T-helper 1 cell (primary cell): ENCODE measurements around the gene ANKRD37.

ENCODE experiments used
- DNase-seq, 5 donors: peaks; one replicate each; pipeline ENCODE4 v3.0.0-alpha.2; 2012 to 2020

Gene ANKRD37

DNA sequence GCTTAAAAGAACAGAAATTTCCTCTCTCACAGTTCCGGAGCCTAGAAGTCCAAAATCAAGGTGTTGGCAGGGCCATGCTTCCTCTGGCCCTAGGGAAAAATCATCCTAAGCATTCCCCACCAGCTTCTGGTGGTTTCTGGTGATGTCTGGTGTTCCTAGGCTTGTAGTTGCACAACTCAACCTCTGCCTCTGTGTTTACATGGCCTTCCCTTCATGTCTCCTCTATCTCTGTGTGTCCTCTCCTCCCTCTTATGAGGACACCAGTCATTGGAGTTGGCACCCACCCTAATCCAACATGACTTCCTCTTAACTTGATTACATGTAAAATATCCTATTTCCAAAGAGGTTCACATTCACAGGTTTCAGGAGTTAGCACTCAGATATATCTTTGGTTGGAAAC is 16.3 kb upstream of the ANKRD37 start:
- DNase-seq = no peak

DNA sequence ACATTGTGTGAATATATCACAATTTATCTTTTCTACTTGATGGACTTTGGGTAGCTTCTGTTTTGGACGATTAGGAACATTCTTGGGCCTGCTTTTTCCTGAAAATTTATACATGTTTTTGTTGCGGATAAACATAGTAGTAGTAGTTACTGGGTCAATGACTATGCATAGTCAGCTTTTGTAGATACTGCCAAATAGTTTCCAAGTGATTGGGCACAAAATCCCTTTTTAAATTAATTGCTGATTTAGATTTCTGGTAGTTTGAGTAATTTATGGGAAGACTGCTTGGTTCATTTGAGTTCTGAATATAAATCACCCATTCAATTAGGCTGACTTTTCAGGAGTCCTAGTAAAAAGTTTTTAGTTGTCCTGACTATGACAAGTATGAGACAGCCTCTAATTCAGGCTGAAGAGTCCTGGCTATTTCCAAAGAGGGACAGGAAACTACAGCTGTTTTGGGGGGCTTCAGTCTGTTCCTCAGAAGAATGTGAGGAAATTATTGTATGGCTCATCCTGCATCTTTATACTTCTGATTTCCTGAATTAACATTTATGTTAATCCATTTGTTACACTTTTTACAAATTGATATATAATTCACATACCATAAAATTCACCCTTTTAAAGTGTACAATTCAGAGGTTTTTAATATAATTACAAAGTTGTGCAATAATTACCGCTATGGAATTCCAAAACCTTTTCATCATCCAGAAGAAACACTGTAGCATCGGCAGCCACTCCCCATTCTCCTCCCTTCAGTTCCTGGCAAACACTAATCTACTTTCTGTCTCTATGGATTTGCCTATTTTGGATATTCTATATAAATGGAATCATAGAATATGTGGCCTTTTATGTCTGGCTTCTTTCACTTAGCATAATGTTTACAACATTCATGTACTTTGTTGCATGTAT is 15.1 kb upstream of the ANKRD37 start:
- no peak for DNase-seq

DNA sequence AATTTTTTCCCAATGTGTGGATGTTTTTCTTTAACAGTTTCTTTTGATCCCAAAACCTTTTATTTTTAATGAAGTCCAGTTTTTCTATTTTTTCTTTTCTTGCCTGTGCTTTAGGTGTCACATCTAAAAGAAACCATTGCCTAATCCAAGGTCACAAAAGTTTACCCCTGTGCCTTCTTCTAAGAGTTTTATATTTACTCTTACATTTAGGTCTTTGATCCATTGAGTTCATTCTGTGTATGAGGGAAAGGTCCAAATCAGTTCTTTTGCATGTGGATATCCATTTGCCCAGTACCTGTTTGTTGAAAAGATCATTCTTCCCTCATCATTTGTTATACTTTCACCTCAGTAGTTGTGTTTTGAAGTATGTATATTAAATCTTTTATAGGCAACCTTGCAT is 13.9 kb upstream of the ANKRD37 start:
- no peak for DNase-seq

- DNase-seq = no peak
Observed at GRCh38 chr4:185383451-185383850, 13.2 kb upstream of the ANKRD37 start.

DNA sequence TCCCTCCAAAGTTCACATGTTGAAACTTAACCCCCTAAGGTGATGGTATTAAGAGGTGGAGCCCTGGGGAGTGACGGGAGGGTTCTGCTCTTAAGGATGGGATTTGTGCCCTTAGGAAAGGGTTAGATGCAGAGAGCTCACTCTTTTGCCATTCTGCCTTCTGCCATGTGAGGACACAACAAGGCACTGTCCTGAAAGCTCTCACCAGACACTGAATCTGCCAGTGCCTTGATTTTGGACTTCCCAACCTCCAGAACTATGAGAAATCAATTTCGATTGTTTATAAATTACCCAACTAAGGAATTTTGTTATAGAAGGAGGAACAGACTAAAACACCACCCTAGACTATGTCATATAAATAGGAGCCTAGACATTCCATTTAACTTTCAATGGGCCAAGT is 12.6 kb upstream of the ANKRD37 start:
- no peak for DNase-seq

GRCh38 chr4:185384930-185385331 is 11.7 kb upstream of the ANKRD37 start:
- no peak for DNase-seq

DNA sequence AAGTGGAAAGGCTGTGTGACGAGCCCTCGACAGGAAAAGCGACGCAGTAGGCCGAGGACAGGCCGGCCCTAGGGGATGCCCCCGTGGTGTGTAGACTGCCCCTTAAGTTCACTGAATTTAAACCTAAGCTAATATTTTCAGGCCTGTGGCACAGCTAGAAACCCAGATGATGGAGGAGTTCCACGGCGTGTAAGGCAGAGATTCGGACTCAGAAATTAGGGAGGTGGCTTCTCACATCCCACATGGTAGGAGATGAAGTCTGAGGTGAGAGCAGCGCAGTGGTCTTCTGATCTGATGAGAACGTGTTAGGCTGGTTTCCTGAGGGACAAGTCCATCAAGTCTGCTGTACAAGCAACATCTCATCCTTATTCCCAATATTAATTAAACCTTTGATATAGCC is 8.7 kb upstream of the ANKRD37 start:
- no peak for DNase-seq

GRCh38 chr4:185390941-185391340 is 5.7 kb upstream of the ANKRD37 start:
- DNase-seq = no peak

GRCh38 chr4:185392156-185392555 is 4.5 kb upstream of the ANKRD37 start:
- no peak for DNase-seq

DNA sequence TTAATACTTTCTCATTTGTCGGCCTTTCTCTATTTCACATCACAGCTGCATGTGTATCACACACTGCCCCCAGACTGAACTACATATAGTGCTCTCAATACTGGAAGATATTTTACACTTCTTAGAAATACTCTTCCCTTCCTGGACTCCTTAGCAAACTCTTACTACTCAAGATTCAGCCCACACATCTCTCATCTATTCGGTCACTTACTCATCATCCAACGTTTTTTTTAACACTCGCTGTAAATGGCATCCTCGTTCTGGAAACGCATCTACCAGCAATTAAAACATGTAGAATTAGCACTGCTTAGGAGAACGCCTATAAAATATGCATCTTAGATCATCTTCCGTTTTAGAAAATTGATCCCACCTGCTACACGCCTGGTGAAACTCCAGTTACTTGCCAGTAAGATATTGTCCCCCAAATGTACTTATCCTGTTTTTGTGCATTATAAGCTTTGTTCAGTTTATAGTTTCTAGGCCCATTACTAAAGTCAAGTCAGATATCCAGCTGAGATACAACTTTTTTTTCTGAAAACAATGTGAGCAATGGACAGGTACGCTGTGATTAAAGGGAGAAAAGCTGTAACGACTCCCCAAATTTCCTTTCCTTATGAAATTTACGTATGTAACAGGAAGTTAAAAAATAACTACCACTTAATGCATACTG is 1.9 kb upstream of the ANKRD37 start:
- DNase-seq = peak in 1 of 5 donors; percentile 53

GRCh38 chr4:185395238-185395955 is 1.2 kb upstream of the ANKRD37 start, which contains the start of gene LRP2BP:
Gene LRP2BP, minus strand, starts transcription at chr4:185395924. Its CDS starts 17,738 bp downstream, at chr4:185378186.
- DNase-seq = peak in 1 of 5 donors; percentile 44

DNA sequence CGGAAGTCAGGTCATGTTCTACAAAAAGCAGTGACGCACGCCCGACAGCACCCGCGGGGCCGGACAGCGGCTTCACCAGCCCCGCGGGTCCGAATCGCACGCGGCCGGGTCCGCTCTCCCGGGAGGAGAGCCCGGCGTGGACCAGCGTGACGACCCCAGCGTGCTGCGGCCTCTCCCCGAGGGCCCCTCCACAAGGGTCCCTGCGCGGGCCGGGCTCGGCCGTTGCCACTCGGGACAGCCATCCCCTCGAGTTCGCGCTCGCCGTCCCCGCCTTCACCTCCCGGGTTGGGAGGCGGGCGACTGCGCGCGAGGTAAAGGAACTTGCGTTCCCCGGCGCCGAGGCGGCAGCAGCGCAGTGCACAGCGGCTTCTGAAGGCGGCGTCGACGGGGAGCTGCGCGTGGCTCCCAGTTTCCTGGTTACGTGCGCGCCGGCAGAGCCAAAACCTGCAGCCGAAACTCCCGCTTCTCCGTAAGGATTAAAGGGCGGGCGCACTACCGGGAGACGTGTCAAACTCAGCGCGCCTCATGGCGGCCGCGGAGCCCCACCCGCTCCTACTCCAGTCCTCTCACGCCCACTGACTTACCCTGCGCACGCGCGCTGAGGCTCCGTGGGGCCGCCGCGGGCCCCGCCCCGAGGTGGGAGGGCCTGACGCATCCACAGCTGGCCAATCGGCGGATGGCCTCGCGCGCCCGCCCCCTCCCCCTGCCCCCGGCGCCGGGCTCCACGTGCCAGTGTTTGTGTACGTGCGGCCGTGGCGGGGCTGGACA is 501 bp upstream of the ANKRD37 start:
- peak; percentile 90 to 97 (median 93) for DNase-seq

DNA sequence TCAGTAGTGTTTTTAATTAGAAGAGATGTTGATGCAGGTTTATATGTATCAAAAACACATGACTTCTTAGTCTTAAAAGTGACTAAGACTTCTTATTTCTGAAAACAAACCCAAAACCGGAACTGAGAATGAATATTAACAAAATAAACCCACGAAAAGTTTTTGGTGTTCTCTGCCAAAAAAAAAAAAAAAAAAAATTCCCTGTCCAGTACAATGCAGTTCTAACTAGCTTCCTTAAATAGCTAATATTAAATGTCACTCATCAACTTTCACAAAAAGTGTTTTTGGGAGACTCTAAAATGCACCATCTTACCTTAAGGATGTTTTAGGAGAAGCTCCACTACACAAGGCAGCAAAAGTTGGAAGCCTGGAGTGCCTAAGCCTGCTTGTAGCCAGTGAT is 2.0 kb downstream of the ANKRD37 start:
- no peak for DNase-seq

DNA sequence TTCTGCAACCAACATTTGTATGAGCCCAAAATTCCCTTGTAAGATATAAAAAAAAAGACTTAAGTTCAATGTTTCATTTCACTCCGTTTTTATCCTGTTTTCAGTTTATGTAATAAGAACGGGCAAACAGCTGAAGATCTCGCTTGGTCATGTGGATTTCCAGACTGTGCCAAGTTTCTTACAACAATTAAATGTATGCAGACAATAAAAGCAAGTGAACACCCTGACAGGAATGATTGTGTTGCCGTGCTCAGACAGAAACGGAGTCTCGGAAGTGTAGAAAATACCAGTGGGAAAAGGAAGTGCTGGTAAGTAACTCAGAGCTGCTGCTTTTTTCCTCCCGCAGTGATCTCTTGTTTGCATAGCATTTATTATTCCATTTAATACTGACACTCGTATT is 2.8 kb downstream of the ANKRD37 start:
- DNase-seq = no peak

GRCh38 chr4:185404031-185404430 is 7.4 kb downstream of the ANKRD37 start:
- no peak for DNase-seq

DNA sequence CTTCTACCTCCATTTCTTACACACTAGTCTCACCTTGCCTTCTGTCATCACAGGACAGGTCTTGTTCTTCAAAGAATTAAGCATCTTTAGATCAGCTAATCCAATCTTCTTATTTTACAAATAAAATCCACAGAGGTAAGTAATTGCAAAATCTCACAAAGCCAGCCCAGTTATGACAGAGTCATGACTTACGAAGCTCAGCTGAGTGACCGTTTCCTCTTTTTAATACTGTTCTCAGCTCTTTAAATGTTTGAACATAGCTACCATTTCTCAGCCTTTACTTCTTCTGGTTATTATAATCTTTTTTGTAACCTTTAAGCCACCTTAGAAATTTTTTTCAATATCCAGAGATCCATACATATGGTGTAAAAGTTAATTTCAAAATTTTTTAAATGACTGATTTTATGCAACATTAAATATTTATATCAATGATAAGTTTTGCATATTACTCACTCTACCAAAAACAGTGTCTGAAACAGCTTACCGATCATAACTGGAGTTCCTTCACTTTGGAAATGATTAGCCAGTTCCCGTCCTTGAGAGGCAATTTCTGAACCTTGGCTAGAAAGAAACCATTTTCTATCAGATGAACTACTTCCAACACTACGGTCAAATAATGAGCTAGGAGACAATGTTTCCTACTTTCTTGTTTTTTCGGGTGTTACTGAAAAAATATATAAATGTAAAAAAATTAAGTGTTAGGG is 8.8 kb downstream of the ANKRD37 start:
- no peak for DNase-seq

DNA sequence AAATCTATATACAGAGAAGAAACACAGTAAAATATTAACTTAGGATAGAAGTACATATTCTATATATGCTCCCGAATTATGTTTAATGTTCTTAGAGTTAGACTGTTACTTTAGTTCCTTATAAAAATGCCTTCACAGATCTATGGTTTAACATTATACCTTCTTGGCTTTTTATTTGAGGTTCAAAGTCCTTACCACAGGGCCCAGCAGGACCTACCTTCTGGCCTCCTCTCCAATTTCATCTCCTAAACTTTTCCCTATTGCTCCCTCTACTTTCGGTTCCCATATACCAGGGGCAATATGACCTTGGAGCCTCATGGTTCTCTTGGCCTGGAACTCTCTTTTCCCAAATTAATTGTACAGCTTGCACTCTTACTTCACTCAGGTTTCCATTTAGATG is 11.8 kb downstream of the ANKRD37 start:
- no peak for DNase-seq

GRCh38 chr4:185411849-185412248 is 15.2 kb downstream of the ANKRD37 start:
- no peak for DNase-seq

DNA sequence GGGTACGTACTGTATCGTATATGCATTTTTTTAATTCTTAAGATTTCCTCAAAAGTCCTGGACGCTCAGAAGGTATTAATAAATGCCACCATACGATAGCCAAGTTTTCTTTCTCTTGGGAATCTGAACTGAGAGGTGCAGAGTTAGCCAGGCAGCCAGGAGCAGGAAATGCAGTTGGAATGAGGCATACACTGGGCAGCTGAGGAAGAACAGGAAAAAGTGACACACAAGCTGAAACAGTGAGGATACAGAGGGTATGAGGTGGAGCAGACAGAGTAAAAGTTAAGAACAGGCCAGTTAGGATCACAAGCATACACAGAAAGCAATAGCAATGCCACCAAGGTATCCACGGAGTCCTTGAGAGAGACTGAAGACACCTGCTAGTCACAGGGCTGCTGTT is 15.8 kb downstream of the ANKRD37 start:
- DNase-seq = no peak

GRCh38 chr4:185416955-185417354 is 20.3 kb downstream of the ANKRD37 start:
- no peak for DNase-seq

DNA sequence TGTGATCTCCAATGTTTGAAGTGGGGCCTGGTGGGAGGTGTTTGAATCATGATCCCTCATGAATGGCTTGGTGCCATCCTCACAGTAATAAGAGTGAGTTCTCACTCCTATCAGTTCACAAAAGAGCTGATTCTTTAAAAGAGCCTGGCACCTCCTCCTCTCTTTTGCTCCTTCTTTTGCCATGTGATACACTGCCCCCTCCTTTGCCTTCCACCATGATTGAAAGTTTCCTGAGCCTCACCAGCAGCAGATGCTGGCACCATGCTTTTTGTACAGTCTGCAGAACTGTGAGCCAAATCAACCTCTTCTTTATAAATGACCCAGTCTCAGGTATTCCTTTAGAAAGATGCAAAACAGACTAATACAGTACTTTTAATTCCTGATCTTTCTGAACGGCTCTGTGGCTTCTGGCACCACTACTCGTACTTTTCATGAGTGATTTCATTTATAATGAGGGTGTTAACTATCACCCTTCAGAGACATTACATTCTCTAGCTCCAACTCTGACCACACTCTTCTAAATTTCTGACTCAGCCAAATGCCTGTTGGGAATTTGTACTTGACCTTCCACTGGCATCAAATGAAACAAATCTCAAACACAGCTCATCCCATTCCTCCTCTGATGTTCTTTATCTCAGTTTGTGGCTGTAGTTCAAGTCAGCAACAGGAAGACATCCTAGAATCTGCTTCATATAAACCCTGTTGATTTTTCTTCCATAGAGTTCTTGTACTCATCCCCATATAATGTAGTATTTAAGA is 24.9 kb downstream of the ANKRD37 start:
- DNase-seq = no peak
